H54 (cell line): Measurements from ENCODE around the gene UQCRC1.

Source experiments
- DNase-seq: peaks from one replicate; pipeline ENCODE4 v3.0.0; 2011; ENCODE audit warnings: low spot score, mixed read lengths; ENCODE audit not compliant: insufficient read length
- FAIRE-seq: peaks from 3 replicates; lab custom pipeline; 2011; peaks lifted over from hg19 to GRCh38; lab: Jason Lieb, UNC
- POLR2A ChIP-seq: IDR thresholded peaks from 2 replicates; pipeline ENCODE4 v1.6.1; 2011; ENCODE audit warnings: low read depth, mild to moderate bottlenecking, low read length

The UQCRC1 gene

DNA sequence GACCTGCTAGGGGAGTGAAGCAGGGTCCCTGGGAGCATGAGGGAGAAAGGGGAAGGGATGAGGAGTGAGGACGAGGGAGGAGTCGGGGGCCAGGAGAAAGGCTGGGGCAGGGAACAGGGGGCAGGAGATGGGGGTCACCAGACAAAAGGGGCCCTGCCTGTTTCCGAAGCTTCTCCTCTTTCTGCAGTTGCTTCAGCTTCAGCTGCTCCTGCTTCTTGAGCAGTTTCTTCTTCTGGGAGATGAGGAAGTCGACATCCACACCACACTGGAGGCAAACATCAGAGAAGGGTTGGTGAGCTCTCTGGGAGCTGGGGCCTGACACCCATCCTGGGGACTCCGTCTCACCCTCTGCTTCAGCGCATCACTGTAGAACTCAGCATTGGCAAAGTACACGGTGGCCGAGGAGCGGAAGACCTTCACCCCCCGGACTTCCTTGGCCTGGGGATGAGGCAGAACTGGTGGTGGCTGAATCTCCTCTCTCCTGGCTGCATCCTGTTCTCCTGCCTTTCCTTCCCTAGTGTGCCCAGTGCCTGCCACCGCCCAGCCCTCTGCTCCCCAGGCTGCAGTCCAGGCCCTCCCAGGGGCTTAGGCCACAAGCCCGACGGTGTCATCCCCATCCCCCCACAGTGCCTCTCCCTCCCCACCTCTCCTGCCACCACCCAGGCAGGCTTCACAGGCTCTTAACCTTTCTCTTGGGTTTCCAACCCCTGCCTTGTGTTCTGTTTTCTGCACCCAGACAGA is 19.0 kb upstream of the UQCRC1 start:
- DNase-seq, result no peak
- no peak for FAIRE-seq
- TF ChIP-seq POLR2A, result no peak

DNA sequence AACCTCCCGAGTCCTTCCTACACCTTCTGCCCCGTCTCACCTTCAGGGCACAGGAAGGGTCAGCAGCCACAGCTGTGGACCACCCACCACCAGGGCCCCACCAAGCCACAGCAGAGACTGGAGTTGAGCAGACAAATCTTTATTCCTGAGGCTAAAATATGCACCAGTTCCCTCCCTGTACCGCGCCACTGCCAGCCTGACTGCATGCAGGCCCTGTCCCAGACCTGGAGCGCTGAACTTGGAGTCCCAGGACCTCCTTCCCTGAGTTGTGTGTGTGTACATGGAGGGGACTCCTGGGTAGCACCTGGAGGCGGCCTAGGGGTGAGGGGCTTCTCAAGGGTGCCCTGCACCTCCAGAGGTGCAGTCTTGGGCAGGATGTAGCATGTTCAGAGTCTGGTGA is 16.2 kb upstream of the UQCRC1 start:
- TF ChIP-seq POLR2A, result no peak
- DNase-seq, result no peak
- no peak for FAIRE-seq

DNA sequence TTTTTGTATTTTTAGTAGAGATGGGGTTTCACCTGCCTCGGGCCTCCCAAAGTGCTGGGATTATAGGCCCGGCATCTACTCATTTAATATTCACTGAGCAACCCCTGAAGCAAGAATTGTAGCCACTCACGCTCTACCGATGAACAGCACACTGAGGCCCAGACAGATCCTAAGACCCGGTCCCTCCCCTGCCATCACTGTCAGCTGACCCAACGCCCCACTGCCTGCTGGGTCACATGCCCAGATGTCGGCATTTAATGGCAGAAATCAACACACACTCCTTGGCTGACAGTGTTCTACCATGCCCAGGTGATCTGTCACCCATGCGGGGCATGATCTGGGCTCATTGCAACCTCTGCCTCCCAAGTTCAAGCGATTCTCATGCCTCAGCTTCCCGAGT is 15.3 kb upstream of the UQCRC1 start:
- no peak for TF ChIP-seq POLR2A
- no peak for DNase-seq
- FAIRE-seq, result no peak

- no peak for DNase-seq
- no peak for FAIRE-seq
Measured at GRCh38 chr3:48623851-48624547, 14.6 kb upstream of the UQCRC1 start.

DNA sequence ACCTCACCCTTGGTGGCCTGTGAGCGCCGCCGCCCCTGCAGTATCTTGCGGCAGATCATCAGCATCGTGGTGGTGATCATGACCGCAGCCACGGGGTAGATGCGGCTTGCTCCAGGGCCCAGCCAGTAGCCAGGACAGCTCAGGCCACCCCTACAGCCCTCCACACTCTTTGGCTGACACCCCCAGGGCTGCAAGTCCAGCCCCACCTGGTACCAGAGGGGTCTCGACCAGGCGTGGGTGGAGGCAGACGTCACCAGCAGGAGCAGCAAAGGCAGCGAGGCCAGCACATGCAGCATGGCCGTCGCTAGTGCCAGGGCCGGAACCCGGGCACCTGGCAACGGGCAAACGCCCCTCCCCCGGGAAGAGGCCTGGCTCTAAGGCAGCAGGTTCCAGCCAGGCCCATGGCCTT is 12.0 kb upstream of the UQCRC1 start, which contains the start of gene TMEM89:
TMEM89 (minus strand) TSS at position 309 of the 409 bp plus-strand sequence; CDS start at position 296, 13 bp downstream.
- DNase-seq, result no peak
- TF ChIP-seq POLR2A, result no peak
- no peak for FAIRE-seq

More at GRCh38 chr3:48623851-48624547, 14.6 kb upstream of the UQCRC1 start:
- no peak for TF ChIP-seq POLR2A

GRCh38 chr3:48619541-48620524 is 10.4 kb upstream of the UQCRC1 start:
- no peak for FAIRE-seq
- DNase-seq, result no peak
- no peak for TF ChIP-seq POLR2A

- FAIRE-seq, result no peak
- no peak for DNase-seq
- no peak for TF ChIP-seq POLR2A
Measured at GRCh38 chr3:48617559-48617958, 8.1 kb upstream of the UQCRC1 start.

DNA sequence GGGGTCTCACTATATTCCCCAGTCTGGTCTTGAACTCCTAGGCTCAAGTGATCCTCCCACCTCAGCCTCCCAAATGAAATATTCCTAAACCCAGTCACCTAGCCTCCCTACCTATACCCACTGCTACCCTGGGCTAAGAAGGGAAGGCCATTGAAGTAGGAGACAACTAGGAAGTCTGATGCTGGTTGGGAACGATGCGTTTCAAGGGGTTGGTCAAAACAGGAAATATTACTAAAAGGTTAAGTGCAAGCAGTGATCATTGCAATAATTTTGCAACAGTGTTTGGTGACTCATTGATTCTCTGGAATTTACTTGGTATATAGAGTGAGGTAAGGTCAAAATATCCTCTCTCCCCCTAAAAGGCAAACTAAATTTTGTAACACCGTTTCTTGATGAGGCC is 4.6 kb upstream of the UQCRC1 start:
- TF ChIP-seq POLR2A, result no peak
- peak; percentile 47 for DNase-seq
- no peak for FAIRE-seq

DNA sequence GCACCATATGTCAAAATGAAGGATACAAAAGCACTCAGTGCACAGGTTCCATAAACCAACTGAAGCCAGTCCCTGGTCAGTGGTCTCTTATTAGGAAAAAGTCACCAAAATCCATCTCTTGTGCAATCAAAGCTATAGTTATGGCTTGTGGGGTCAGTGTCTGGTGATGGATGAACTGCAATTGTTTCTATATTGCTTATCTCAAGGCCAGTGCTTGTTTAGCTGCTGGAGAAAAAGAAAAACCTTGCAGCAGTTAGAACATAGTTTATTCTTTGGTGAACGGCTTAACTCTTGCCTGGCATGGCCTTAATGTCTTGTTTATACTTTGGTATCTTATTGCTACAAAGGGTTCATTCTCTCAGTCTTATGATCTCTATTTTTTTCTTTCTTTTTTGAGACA is 2.9 kb upstream of the UQCRC1 start:
- no peak for FAIRE-seq
- TF ChIP-seq POLR2A, result no peak
- no peak for DNase-seq

DNA sequence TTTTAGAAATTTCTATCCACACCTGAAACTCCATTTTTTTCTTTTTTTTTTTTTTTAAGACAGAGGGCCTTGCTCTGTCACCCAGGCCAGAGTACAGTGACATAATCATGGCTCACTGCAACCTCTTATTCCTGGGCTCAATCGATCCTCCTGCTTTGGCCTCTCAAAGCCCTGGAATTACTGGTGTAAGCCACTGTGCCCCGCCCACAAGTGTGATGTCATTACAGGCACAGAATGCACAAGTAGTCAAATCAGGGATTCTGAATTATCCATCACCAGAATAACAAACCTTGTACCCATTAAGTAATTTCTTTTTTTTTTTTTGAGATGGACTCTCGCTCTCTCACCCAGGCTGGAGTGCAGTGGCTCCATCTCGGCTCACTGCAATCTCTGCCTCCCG is 1.9 kb downstream of the UQCRC1 start:
- DNase-seq (no peak), FAIRE-seq (no peak)
- TF ChIP-seq POLR2A, result no peak

DNA sequence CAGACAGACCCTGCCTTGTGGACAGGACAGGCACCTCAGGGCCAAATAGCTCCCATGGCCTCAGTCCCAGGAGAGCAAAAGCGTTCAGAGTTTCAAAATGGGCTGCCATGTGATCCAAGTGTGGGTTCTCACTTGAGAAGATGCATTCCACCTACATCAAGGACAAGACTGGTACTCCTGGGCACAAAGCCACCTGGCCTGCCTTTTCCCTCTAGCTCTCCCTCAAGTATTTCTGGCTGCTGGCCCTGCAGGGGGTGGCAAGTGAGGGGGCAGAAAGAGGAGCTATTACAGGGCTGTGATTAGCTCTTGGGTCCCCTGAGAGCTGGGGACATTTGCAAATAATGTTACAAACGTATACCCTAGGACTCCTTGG is 7.8 kb downstream of the UQCRC1 start:
- DNase-seq (no peak), FAIRE-seq (no peak)
- TF ChIP-seq POLR2A, result no peak

- DNase-seq, result no peak
- no peak for TF ChIP-seq POLR2A
- FAIRE-seq, result no peak
Measured at GRCh38 chr3:48600711-48601621, 8.5 kb downstream of the UQCRC1 start.

DNA sequence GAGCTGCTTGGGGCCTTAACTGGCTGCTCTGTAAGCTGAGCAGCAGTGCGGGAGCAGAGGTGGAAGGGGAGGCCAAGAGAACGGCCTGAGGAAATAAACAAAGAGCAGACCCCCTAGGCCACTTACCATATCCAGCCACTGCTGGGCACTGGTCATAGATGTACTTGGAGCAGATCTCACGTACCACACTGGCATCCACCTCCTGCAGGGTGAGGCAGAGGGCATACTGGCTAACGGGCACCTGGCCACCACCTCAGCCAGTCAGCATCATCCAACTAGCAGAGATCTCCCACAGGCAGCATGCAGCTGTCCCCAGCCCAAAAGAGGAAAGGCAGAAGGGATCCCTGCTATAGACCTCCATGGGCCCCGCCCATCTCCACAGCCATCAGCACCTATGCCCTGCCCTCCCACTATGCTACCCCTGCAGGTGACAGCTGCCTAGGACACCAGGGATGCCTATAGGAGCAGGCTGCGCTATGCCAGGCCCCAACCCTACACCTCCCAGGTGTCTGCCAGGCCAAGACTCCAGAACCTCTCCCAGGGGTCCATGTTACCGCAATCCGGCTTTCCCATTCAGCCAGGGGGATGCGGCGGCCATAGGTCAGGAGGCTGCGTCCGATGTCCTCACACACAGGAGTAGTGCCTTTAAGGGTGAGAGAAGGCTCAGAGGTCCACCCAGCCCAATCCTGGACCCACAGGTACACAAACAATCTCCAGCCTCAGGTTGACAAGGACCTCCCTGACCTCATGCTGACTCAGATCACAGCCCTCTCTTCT is 9.7 kb downstream of the UQCRC1 start:
- no peak for TF ChIP-seq POLR2A
- FAIRE-seq (no peak), DNase-seq (no peak)
